ENCODE results near the gene CBFB.

Gene CBFB

DNA sequence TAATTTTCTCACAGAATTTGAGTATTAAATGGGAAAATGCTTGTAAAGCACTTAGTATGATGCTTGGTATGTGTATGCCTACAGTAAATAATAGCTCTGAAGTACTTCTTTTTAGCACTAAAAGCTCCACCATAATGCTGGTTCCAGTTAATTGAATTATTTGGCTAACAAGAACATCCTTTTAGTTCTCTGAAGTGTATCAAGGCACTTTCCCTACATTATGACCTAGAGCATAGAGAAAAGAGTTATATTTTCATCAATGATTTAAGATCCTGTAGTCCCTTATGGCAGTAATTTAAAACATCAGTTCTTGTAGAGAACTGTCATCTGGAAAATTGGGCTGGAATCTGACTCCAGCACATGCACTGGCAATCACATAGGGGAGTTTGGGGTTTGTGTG, 58.9 kb downstream of the CBFB start:
- Histone ChIP-seq H3K36me3 (ENCODE audit: control insufficient read depth, insufficient read depth, low read length) (no peaks in the 10 kb centered on the region), H3K4me3 (ENCODE audit: insufficient read depth, low read depth, low read length, poor library complexity, severe bottlenecking) (no peak overlapping the region), H3K27ac (ENCODE audit: insufficient read depth, low read length, poor library complexity, severe bottlenecking) (no peak overlapping the region), H3K4me1 (ENCODE audit: control insufficient read depth, insufficient read depth, low read length, poor library complexity, severe bottlenecking) (no peaks in the 10 kb centered on the region), H3K27me3 (replicated peaks; ENCODE audit: control insufficient read depth, insufficient read depth, low read length, poor library complexity, severe bottlenecking) (no peaks in the 10 kb centered on the region), H3K9me3 (ENCODE audit: control insufficient read depth, low read length) (no peaks in the 10 kb centered on the region)
- no peak for DNase-seq

- Histone ChIP-seq H3K9me3 (ENCODE audit: control insufficient read depth, low read length) (no peaks in the 10 kb centered on the region), H3K36me3 (ENCODE audit: control insufficient read depth, insufficient read depth, low read length) (no peaks in the 10 kb centered on the region), H3K4me1 (ENCODE audit: control insufficient read depth, insufficient read depth, low read length, poor library complexity, severe bottlenecking) (no peaks in the 10 kb centered on the region), H3K4me3 (ENCODE audit: insufficient read depth, low read depth, low read length, poor library complexity, severe bottlenecking) (no peak overlapping the region), H3K27me3 (replicated peaks; ENCODE audit: control insufficient read depth, insufficient read depth, low read length, poor library complexity, severe bottlenecking) (no peaks in the 10 kb centered on the region), H3K27ac (ENCODE audit: insufficient read depth, low read length, poor library complexity, severe bottlenecking) (no peak overlapping the region)
- no peak for DNase-seq
Measured at GRCh38 chr16:67088551-67088950, 59.6 kb downstream of the CBFB start.

- Histone ChIP-seq H3K9me3 (ENCODE audit: control insufficient read depth, low read length) (no peaks in the 10 kb centered on the region), H3K4me1 (ENCODE audit: control insufficient read depth, insufficient read depth, low read length, poor library complexity, severe bottlenecking) (no peaks in the 10 kb centered on the region), H3K36me3 (ENCODE audit: control insufficient read depth, insufficient read depth, low read length) (no peaks in the 10 kb centered on the region), H3K27ac (ENCODE audit: insufficient read depth, low read length, poor library complexity, severe bottlenecking) (no peak overlapping the region), H3K27me3 (replicated peaks; ENCODE audit: control insufficient read depth, insufficient read depth, low read length, poor library complexity, severe bottlenecking) (no peaks in the 10 kb centered on the region), H3K4me3 (ENCODE audit: insufficient read depth, low read depth, low read length, poor library complexity, severe bottlenecking) (no peak overlapping the region)
- no peak for DNase-seq
Measured at GRCh38 chr16:67089101-67089500, 60.2 kb downstream of the CBFB start.

GRCh38 chr16:67091906-67092566, 63.1 kb downstream of the CBFB start:
- no peak for DNase-seq
- Histone ChIP-seq H3K36me3 (ENCODE audit: control insufficient read depth, insufficient read depth, low read length) (no peaks in the 10 kb centered on the region), H3K4me1 (ENCODE audit: control insufficient read depth, insufficient read depth, low read length, poor library complexity, severe bottlenecking) (no peaks in the 10 kb centered on the region), H3K27me3 (replicated peaks; ENCODE audit: control insufficient read depth, insufficient read depth, low read length, poor library complexity, severe bottlenecking) (no peaks in the 10 kb centered on the region), H3K9me3 (ENCODE audit: control insufficient read depth, low read length) (no peaks in the 10 kb centered on the region), H3K27ac (ENCODE audit: insufficient read depth, low read length, poor library complexity, severe bottlenecking) (no peak overlapping the region), H3K4me3 (ENCODE audit: insufficient read depth, low read depth, low read length, poor library complexity, severe bottlenecking) (no peak overlapping the region)

GRCh38 chr16:67093098-67093726, 64.3 kb downstream of the CBFB start:
- no peak overlapping the region for H3K4me3 ChIP-seq (ENCODE audit: insufficient read depth, low read depth, low read length, poor library complexity, severe bottlenecking)
- DNase-seq = no peak
- H3K27ac ChIP-seq (ENCODE audit: insufficient read depth, low read length, poor library complexity, severe bottlenecking) = no peak overlapping the region
- no peaks in the 10 kb centered on the region for H3K27me3 ChIP-seq (replicated peaks; ENCODE audit: control insufficient read depth, insufficient read depth, low read length, poor library complexity, severe bottlenecking)
- H3K9me3 ChIP-seq (ENCODE audit: control insufficient read depth, low read length) = no peaks in the 10 kb centered on the region
- H3K36me3 ChIP-seq (ENCODE audit: control insufficient read depth, insufficient read depth, low read length) = no peaks in the 10 kb centered on the region
- H3K4me1 ChIP-seq (ENCODE audit: control insufficient read depth, insufficient read depth, low read length, poor library complexity, severe bottlenecking) = no peaks in the 10 kb centered on the region

- Histone ChIP-seq H3K4me3 (ENCODE audit: insufficient read depth, low read depth, low read length, poor library complexity, severe bottlenecking) (no peak overlapping the region), H3K27ac (ENCODE audit: insufficient read depth, low read length, poor library complexity, severe bottlenecking) (no peak overlapping the region), H3K36me3 (ENCODE audit: control insufficient read depth, insufficient read depth, low read length) (peaks cover 3% of the 10 kb centered on the region), H3K4me1 (ENCODE audit: control insufficient read depth, insufficient read depth, low read length, poor library complexity, severe bottlenecking) (no peaks in the 10 kb centered on the region), H3K27me3 (replicated peaks; ENCODE audit: control insufficient read depth, insufficient read depth, low read length, poor library complexity, severe bottlenecking) (no peaks in the 10 kb centered on the region), H3K9me3 (ENCODE audit: control insufficient read depth, low read length) (no peaks in the 10 kb centered on the region)
- no peak for DNase-seq
Measured at GRCh38 chr16:67098599-67098998, 69.7 kb downstream of the CBFB start.

DNA sequence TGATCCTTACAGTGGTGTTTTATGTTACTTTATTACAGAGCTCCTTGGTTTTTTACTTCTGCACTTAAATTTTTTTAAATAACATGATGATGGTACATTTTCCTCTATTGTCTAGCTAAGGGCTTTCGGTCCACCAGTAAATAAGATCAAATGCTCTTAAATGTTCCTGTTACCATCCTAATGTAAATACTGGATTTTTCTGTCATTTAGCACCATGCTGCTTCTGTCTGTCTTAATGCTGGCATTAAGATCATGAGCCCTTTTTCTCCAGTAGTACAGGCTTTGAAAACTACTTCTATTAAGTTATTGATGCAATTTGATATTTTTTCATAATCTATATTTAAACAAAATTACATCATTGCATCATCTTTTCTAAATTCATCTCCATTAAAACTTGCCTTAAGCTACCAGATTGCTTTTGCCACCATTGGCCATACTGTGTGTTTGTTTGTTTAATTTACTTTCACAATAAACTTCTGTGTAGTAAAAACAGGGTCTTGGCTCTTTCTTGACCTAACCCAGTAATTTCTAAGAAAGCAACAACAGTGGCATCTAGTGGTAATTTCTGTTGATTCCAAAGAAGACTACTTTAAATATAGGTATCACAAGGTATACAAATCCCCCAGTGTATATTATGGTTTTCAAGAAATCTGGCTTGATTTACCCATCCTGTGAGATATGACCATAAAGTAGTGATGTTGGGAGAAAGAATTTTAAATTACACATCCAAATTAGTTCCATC, 71.8 kb downstream of the CBFB start:
- Histone ChIP-seq H3K27ac (ENCODE audit: insufficient read depth, low read length, poor library complexity, severe bottlenecking) (no peak overlapping the region), H3K4me3 (ENCODE audit: insufficient read depth, low read depth, low read length, poor library complexity, severe bottlenecking) (no peak overlapping the region)
- no peak for DNase-seq

DNA sequence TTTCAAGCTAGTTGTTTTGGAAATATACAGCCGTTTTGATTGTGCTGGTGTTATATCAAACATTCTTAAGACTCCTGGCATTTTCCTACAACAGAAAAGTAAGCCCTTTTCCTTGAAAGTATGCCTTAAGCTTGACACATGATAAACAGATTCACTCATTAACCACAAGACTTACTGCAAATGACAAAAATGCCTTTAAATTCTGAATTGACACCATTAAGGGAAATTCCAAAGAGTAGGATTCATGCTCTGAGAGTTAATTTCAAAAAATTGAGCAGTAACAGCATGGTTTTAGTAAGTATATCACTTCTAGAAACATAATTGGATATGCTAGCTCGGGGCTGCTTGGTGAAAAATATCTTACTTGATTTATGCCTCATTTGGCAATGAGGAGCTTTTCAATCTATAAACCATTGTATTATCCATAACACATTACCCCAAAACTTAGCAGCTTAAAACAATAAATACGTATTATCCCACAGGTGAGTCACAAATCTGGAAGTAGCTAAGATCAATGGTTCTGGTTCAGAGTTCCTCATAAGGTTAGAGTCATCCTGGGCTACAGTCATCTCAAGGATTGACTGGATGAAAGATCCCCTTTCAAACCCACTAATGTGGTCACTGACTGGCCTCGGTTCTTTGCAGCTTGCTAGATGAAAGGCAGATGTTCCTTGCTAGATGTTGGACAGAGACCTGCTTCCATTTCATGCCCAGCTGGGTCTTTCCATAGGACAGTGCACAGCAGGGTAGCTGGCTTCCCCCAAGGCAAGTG, 72.5 kb downstream of the CBFB start:
- Histone ChIP-seq H3K4me1 (ENCODE audit: control insufficient read depth, insufficient read depth, low read length, poor library complexity, severe bottlenecking) (no peaks in the 10 kb centered on the region), H3K27me3 (replicated peaks; ENCODE audit: control insufficient read depth, insufficient read depth, low read length, poor library complexity, severe bottlenecking) (no peaks in the 10 kb centered on the region), H3K36me3 (ENCODE audit: control insufficient read depth, insufficient read depth, low read length) (peaks cover 3% of the 10 kb centered on the region), H3K4me3 (ENCODE audit: insufficient read depth, low read depth, low read length, poor library complexity, severe bottlenecking) (no peak overlapping the region), H3K27ac (ENCODE audit: insufficient read depth, low read length, poor library complexity, severe bottlenecking) (no peak overlapping the region), H3K9me3 (ENCODE audit: control insufficient read depth, low read length) (no peaks in the 10 kb centered on the region)
- no peak for DNase-seq

More for the DNA sequence above, 71.8 kb downstream of the CBFB start:
- no peaks in the 10 kb centered on the region for H3K4me1 ChIP-seq (ENCODE audit: control insufficient read depth, insufficient read depth, low read length, poor library complexity, severe bottlenecking)
- no peaks in the 10 kb centered on the region for H3K27me3 ChIP-seq (replicated peaks; ENCODE audit: control insufficient read depth, insufficient read depth, low read length, poor library complexity, severe bottlenecking)
- H3K36me3 ChIP-seq (ENCODE audit: control insufficient read depth, insufficient read depth, low read length) = peaks cover 3% of the 10 kb centered on the region
- H3K9me3 ChIP-seq (ENCODE audit: control insufficient read depth, low read length) = no peaks in the 10 kb centered on the region

DNA sequence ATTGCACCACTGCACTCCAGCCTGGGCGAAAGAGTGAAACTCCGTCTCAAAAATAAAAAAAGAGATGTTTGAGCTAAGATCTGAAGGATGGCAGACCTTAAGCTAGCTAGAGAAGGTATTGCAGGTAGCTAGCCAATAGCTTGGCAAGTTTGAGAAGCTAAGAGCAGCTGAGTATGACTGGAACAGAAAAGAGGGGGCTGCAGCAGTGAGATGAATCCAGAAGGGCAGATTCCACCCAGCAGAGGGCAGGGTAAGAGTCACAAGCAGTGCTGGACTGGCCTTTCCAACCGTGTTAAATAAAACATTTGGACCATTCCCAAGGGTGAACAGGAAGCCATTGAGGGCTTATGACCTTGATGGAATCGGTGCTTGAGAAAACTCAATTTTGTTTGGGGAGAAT, 75.1 kb downstream of the CBFB start:
- H3K27me3 ChIP-seq (replicated peaks; ENCODE audit: control insufficient read depth, insufficient read depth, low read length, poor library complexity, severe bottlenecking) = no peaks in the 10 kb centered on the region
- no peaks in the 10 kb centered on the region for H3K9me3 ChIP-seq (ENCODE audit: control insufficient read depth, low read length)
- H3K27ac ChIP-seq (ENCODE audit: insufficient read depth, low read length, poor library complexity, severe bottlenecking) = no peak overlapping the region
- no peak for DNase-seq
- peaks cover 2% of the 10 kb centered on the region for H3K4me1 ChIP-seq (ENCODE audit: control insufficient read depth, insufficient read depth, low read length, poor library complexity, severe bottlenecking)
- no peak overlapping the region for H3K4me3 ChIP-seq (ENCODE audit: insufficient read depth, low read depth, low read length, poor library complexity, severe bottlenecking)
- no peaks in the 10 kb centered on the region for H3K36me3 ChIP-seq (ENCODE audit: control insufficient read depth, insufficient read depth, low read length)
